Neural cell (in vitro differentiated cells): ENCODE data around the gene ANKS1A. TPM values are rescaled to one million over a fixed set of nuclear protein-coding genes. Genes with fewer than 3 reads are reported as not detected.

ENCODE experiments used
- H2AFZ ChIP-seq: fragments of 200-600, 300-800 bp; sonication (generic), shearing (Covaris generic); 2 replicates; pipeline ENCODE4 v1.6.0; 2014; ENCODE audit warnings: low read depth, mild to moderate bottlenecking, antibody characterized with exemption, low read length, moderate library complexity
- H3F3A ChIP-seq: fragments of 200-600 bp; shearing (Covaris generic); 2 replicates; pipeline ENCODE4 v1.6.1; 2016; ENCODE audit warnings: mild to moderate bottlenecking, moderate library complexity, mixed read lengths, antibody characterized with exemption, low read length; ENCODE audit not compliant: insufficient read depth, poor library complexity, severe bottlenecking
- H3K27ac ChIP-seq: fragments of 200-600, 300-800 bp; sonication (generic), shearing (Covaris generic); 2 replicates; pipeline ENCODE4 v1.5.1; 2014; ENCODE audit warnings: mild to moderate bottlenecking, low read length, moderate library complexity
- H3K27me3 ChIP-seq: fragments of 300-800, 200-600 bp; sonication (generic), shearing (Covaris generic); 2 replicates; pipeline ENCODE4 v1.6.0; 2014; ENCODE audit warnings: mild to moderate bottlenecking, low read depth, low read length, moderate library complexity; ENCODE audit not compliant: insufficient read depth
- H3K36me3 ChIP-seq: fragments of 300-800, 200-600 bp; sonication (generic), shearing (Covaris generic); 2 replicates; pipeline ENCODE4 v1.5.1; 2014; ENCODE audit warnings: mild to moderate bottlenecking, antibody characterized with exemption, low read length, moderate library complexity; ENCODE audit not compliant: insufficient read depth
- H3K4me2 ChIP-seq: fragments of 300-800, 200-600 bp; sonication (generic), shearing (Covaris generic); 2 replicates; pipeline ENCODE4 v1.6.0; 2014; ENCODE audit warnings: mild to moderate bottlenecking, low read length
- H3K4me3 ChIP-seq: fragments of 300-800, 200-600 bp; sonication (generic), shearing (Covaris generic); 2 replicates; pipeline ENCODE4 v1.5.1; 2014; ENCODE audit warnings: mild to moderate bottlenecking, low read length, moderate library complexity
- H3K79me2 ChIP-seq: fragments of 200-600 bp; shearing (Covaris generic); replicated peaks from 2 replicates; pipeline ENCODE4 v1.6.0; 2014; ENCODE audit warnings: mild to moderate bottlenecking, low read length, moderate library complexity; ENCODE audit not compliant: insufficient read depth
- H3K9ac ChIP-seq: fragments of 300-800, 200-600 bp; sonication (generic), shearing (Covaris generic); 2 replicates; pipeline ENCODE4 v1.6.1; 2016; ENCODE audit warnings: mild to moderate bottlenecking, low read length, mixed read lengths
- H3K9me2 ChIP-seq: fragments of 200-600 bp; shearing (Covaris generic); 2 replicates; pipeline ENCODE4 v1.6.1; 2016; ENCODE audit warnings: mild to moderate bottlenecking, low read length, mixed read lengths; ENCODE audit not compliant: insufficient read depth
- H3K9me3 ChIP-seq: fragments of 200-600, 300-800 bp; sonication (generic), shearing (Covaris generic); 2 replicates; pipeline ENCODE4 v1.6.1; 2016; ENCODE audit warnings: mild to moderate bottlenecking, mixed run types, low read length, moderate library complexity, mixed read lengths
- H4K20me1 ChIP-seq: fragments of 200-600 bp; shearing (Covaris generic); 2 replicates; pipeline ENCODE4 v1.6.1; 2016; ENCODE audit warnings: mild to moderate bottlenecking, mixed run types; ENCODE audit not compliant: insufficient read depth
- EP300 ChIP-seq: fragments of 450-650 bp; conservative IDR thresholded peaks from 2 replicates; pipeline ENCODE4 v1.6.1; 2014; ENCODE audit warnings: antibody characterized with exemption, mild to moderate bottlenecking, moderate library complexity; ENCODE audit not compliant: poor library complexity, severe bottlenecking
- EZH2 ChIP-seq: fragments of 200-600, 300-800 bp; shearing (Covaris generic), sonication (generic); IDR thresholded peaks from 2 replicates; pipeline ENCODE4 v1.6.1; 2014; ENCODE audit warnings: antibody characterized with exemption, low read length, borderline replicate concordance, mild to moderate bottlenecking; ENCODE audit not compliant: insufficient read depth, poor library complexity, severe bottlenecking
- MXI1 ChIP-seq: fragments of 450-650 bp; conservative IDR thresholded peaks from 2 replicates; pipeline ENCODE4 v1.6.1; 2014; ENCODE audit warnings: antibody characterized with exemption, mild to moderate bottlenecking; ENCODE audit not compliant: poor library complexity, severe bottlenecking
- POLR2AphosphoS5 ChIP-seq: IDR thresholded peaks from 2 replicates; pipeline ENCODE4 v1.6.1; 2012
- RAD21 ChIP-seq: fragments of 450-650 bp; conservative IDR thresholded peaks from 2 replicates; pipeline ENCODE4 v1.6.1; 2014; ENCODE audit warnings: antibody characterized with exemption, mild to moderate bottlenecking, moderate library complexity
- SMC3 ChIP-seq: fragments of 450-650 bp; conservative IDR thresholded peaks from 2 replicates; pipeline ENCODE4 v1.6.1; 2014; ENCODE audit warnings: antibody characterized with exemption, mild to moderate bottlenecking, moderate library complexity; ENCODE audit not compliant: poor library complexity
- TAF1 ChIP-seq: IDR thresholded peaks from 2 replicates; pipeline ENCODE4 v1.6.1; 2012; ENCODE audit warnings: low read depth
- polyA plus RNA-seq: library from polyadenylated mRNA; depleted of rRNA; stranded (reverse); fragments of >200 nt; gene quantifications from 2 replicates; pipeline ENCODE4 v1.2.3, GENCODE V29; 2014
- TF ChIP-seq, protein P1 (sequence below): IDR thresholded peaks from 2 replicates; pipeline ENCODE4 v1.6.1; 2012; ENCODE audit warnings: borderline replicate concordance
- TF ChIP-seq, protein P2 (sequence below): fragments of 450-650 bp; IDR thresholded peaks from 2 replicates; pipeline ENCODE4 v1.5.1; 2014; ENCODE audit warnings: antibody characterized with exemption, mild to moderate bottlenecking, moderate library complexity; ENCODE audit not compliant: poor library complexity, severe bottlenecking

ANKS1A gene
- polyA plus RNA-seq, 1 donor from 2014 or later: 22.6 TPM

DNA sequence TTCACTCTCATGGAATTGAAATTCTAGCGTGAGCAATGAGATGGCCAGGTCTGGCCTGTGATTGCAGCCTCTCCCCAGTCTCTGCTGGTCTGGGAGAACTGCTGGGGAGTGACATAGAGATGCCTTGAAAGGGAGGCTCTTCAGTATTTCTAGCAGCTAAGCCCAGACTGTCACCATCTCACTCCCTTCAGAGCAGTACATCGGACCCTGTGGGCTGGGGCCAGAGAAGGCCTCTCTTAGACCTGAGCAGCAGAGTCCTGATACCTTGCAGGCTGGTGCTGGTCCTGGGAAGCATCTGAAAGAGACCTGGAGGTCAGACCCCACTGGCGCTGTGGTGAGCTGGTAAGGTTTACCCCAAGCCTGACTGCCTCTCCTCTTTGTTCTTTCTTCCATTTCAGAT is 164.6 kb downstream of the ANKS1A start:
- no peak overlapping the region for H3K4me3 ChIP-seq
- no peaks in the 10 kb centered on the region for H3K36me3 ChIP-seq
- H3K4me2 ChIP-seq: no peak overlapping the region
- H3K9me3 ChIP-seq: no peaks in the 10 kb centered on the region
- no peaks in the 10 kb centered on the region for H3K79me2 ChIP-seq
- no peak for TF ChIP-seq TAF1
- no peak for TF ChIP-seq EZH2
- TF ChIP-seq EP300: no peak
- TF ChIP-seq MXI1: no peak
- no peaks in the 10 kb centered on the region for H3K27me3 ChIP-seq
- H3K9ac ChIP-seq: no peak overlapping the region
- no peaks in the 10 kb centered on the region for H3F3A ChIP-seq
- no peak overlapping the region for H3K27ac ChIP-seq
- no peak overlapping the region for H2AFZ ChIP-seq
- no peaks in the 10 kb centered on the region for H3K9me2 ChIP-seq
- H4K20me1 ChIP-seq: no peaks in the 10 kb centered on the region

DNA sequence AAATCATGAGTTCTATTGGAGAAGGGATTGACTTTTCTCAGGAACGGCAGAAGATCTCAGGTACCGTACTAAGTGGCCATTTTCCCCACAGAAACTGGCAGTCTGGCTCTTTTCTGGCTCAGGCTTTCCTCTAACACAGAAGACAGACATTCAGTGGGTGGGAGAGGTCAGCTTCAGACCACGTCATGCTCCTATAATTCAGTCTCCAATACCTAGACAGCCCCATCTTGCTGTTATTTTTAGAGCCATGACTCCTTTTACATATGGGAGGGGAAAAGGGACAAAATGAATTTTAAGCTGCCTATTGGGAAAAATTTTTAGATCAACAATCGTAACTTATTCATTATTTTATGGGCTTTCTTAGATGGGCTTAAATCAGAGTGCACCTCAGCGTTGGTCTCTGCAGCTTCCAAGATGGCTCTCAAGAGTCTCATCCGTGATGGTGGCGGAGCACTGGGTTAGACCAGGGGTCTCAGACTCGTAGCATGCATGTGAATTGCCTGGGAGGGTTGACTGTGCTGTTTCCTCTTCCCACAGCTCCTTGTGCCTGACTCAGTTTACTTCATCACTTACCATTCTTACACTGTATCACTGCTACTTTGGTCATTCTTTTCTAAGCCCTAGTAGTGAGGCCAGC is 165.2 kb downstream of the ANKS1A start:
- Histone ChIP-seq H3K79me2 (no peaks in the 10 kb centered on the region), H3K9me2 (no peaks in the 10 kb centered on the region), H3K9me3 (no peaks in the 10 kb centered on the region), H2AFZ (no peak overlapping the region), H4K20me1 (no peaks in the 10 kb centered on the region), H3K9ac (no peak overlapping the region), H3K36me3 (no peaks in the 10 kb centered on the region), H3F3A (no peaks in the 10 kb centered on the region), H3K27me3 (no peaks in the 10 kb centered on the region), H3K27ac (no peak overlapping the region), H3K4me3 (no peak overlapping the region), H3K4me2 (no peak overlapping the region)
- TF ChIP-seq RAD21: no peak
- no peak for TF ChIP-seq EP300
- TF ChIP-seq POLR2AphosphoS5: no peak
- TF ChIP-seq, protein P1, sequence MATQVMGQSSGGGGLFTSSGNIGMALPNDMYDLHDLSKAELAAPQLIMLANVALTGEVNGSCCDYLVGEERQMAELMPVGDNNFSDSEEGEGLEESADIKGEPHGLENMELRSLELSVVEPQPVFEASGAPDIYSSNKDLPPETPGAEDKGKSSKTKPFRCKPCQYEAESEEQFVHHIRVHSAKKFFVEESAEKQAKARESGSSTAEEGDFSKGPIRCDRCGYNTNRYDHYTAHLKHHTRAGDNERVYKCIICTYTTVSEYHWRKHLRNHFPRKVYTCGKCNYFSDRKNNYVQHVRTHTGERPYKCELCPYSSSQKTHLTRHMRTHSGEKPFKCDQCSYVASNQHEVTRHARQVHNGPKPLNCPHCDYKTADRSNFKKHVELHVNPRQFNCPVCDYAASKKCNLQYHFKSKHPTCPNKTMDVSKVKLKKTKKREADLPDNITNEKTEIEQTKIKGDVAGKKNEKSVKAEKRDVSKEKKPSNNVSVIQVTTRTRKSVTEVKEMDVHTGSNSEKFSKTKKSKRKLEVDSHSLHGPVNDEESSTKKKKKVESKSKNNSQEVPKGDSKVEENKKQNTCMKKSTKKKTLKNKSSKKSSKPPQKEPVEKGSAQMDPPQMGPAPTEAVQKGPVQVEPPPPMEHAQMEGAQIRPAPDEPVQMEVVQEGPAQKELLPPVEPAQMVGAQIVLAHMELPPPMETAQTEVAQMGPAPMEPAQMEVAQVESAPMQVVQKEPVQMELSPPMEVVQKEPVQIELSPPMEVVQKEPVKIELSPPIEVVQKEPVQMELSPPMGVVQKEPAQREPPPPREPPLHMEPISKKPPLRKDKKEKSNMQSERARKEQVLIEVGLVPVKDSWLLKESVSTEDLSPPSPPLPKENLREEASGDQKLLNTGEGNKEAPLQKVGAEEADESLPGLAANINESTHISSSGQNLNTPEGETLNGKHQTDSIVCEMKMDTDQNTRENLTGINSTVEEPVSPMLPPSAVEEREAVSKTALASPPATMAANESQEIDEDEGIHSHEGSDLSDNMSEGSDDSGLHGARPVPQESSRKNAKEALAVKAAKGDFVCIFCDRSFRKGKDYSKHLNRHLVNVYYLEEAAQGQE: no peak
- TF ChIP-seq EZH2: no peak
- no peak for TF ChIP-seq SMC3
- no peak for TF ChIP-seq TAF1
- no peak for TF ChIP-seq MXI1
- TF ChIP-seq, protein P2, sequence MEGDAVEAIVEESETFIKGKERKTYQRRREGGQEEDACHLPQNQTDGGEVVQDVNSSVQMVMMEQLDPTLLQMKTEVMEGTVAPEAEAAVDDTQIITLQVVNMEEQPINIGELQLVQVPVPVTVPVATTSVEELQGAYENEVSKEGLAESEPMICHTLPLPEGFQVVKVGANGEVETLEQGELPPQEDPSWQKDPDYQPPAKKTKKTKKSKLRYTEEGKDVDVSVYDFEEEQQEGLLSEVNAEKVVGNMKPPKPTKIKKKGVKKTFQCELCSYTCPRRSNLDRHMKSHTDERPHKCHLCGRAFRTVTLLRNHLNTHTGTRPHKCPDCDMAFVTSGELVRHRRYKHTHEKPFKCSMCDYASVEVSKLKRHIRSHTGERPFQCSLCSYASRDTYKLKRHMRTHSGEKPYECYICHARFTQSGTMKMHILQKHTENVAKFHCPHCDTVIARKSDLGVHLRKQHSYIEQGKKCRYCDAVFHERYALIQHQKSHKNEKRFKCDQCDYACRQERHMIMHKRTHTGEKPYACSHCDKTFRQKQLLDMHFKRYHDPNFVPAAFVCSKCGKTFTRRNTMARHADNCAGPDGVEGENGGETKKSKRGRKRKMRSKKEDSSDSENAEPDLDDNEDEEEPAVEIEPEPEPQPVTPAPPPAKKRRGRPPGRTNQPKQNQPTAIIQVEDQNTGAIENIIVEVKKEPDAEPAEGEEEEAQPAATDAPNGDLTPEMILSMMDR: no peak
